Tibial nerve (tissue), 3 donors: ENCODE results near the gene VIPR2.
"Not testable (repeated sequence)": the region's sequence is repeated elsewhere in the genome, so short reads cannot be mapped to it uniquely, and the experiment has no call there.

Experiments used
- CTCF ChIP-seq, 5 experiments: fragments of 200-600 bp in 3 of 5; fragments of 450-650 bp in 2 of 5; sonication (generic) in 3 of 5; IDR thresholded peaks; one replicate each; pipeline ENCODE4 v1.5.1; 2016 to 2019; ENCODE audit warnings: antibody characterized with exemption in 5 of 5, mild to moderate bottlenecking in 3 of 5, moderate library complexity in 2 of 5
- POLR2A ChIP-seq, 2 donors: fragments of 450-650 bp; IDR thresholded peaks; one replicate each; pipeline ENCODE4 v1.6.1; 2017; ENCODE audit warnings: antibody characterized with exemption in 2 of 2, mild to moderate bottlenecking in 2 of 2, moderate library complexity in 2 of 2

DNA sequence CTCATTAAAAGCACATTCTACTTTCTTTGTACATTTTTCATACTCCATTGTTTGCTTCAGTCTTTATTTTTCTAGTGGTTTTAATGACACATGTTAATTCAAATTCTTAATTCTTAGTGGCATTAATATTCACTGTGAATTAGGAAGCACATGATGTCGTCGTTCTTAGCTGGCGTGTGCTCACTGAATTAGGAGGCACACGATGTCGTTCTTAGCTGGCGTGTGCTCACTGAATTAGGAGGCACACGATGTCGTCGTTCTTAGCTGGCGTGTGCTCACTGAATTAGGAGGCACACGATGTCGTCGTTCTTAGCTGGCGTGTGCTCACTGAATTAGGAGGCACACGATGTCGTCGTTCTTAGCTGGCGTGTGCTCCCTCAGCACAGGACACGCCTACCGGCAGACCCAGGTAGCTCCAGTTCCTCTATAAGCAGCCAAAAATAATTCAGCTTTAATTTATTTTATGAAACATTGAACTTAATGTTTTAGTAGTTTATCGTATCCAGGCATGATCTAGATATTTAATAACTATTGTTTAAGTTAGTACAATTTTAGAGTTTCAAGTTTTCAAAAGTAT, 17.5 kb upstream of the VIPR2 start:
- TF ChIP-seq CTCF, POLR2A (IDR thresholded peaks at IDR 0.05): not testable (repeated sequence)
